A673 (cell line): ENCODE measurements around the gene LHX6. TPM values are rescaled to one million over a fixed set of nuclear protein-coding genes. Genes with fewer than 3 reads are reported as not detected.
A peak's percentile ranks its signal among the peaks of the same experiment; 100 is the strongest.

Experiments used
- BruUV-seq: library from RNA; stranded (reverse); fragments of 400-500 nt; replicated peaks from 2 replicates; lab custom pipeline; 2021; lab: Mats Ljungman, UMichigan
- CTCF ChIA-PET: fragments of 300-600 bp; sonication (Branson Sonifier 250); formaldehyde crosslinking; loops from one replicate; lab custom pipeline; 2022; ENCODE audit warnings: antibody characterized with exemption; lab: Charles Lee
- POLR2A ChIA-PET: fragments of 300-600 bp; sonication (Branson Sonifier 250); formaldehyde crosslinking; loops from one replicate; lab custom pipeline; 2022; ENCODE audit warnings: antibody characterized with exemption; ENCODE audit not compliant: low non-redundant PET; lab: Charles Lee
- DNase-seq: peaks from one replicate; pipeline ENCODE4 v3.0.0-alpha.2; 2015; ENCODE audit warnings: low spot score
- H3K27ac ChIP-seq: fragments of 200-600 bp; sonication (generic); 2 replicates; pipeline ENCODE4 v1.5.1; 2016; ENCODE audit warnings: mixed run types, low read depth, mild to moderate bottlenecking, mixed read lengths, antibody characterized with exemption, low read length; ENCODE audit not compliant: poor library complexity, severe bottlenecking
- H3K27me3 ChIP-seq: fragments of 200-600 bp; sonication (generic); replicated peaks from 2 replicates; pipeline ENCODE4 v1.6.1; 2017; ENCODE audit warnings: mixed run types, low read depth, mild to moderate bottlenecking, mixed read lengths, antibody characterized with exemption, low read length; ENCODE audit not compliant: insufficient read depth, poor library complexity
- H3K36me3 ChIP-seq: fragments of 200-600 bp; sonication (generic); 2 replicates; pipeline ENCODE4 v1.6.1; 2016; ENCODE audit warnings: mixed run types, mild to moderate bottlenecking, mixed read lengths, antibody characterized with exemption, low read length; ENCODE audit not compliant: insufficient read depth, poor library complexity, severe bottlenecking
- H3K4me1 ChIP-seq: fragments of 200-600 bp; sonication (generic); 2 replicates; pipeline ENCODE4 v1.6.1; 2017; ENCODE audit warnings: mixed run types, mild to moderate bottlenecking, mixed read lengths, antibody characterized with exemption, low read length; ENCODE audit not compliant: insufficient read depth, poor library complexity, severe bottlenecking
- H3K4me3 ChIP-seq: fragments of 200-600 bp; sonication (generic); 2 replicates; pipeline ENCODE4 v1.5.1; 2016; ENCODE audit warnings: low read depth, mixed run types, mild to moderate bottlenecking, mixed read lengths, low read length; ENCODE audit not compliant: poor library complexity, severe bottlenecking
- H3K9me3 ChIP-seq: fragments of 200-600 bp; sonication (generic); 2 replicates; pipeline ENCODE4 v1.6.1; 2016; ENCODE audit warnings: mixed run types, low read depth, mild to moderate bottlenecking, mixed read lengths, antibody characterized with exemption, low read length; ENCODE audit not compliant: poor library complexity, severe bottlenecking
- CTCF ChIP-seq: fragments of 300-800, 200-600 bp; sonication (generic); conservative IDR thresholded peaks from 2 replicates; pipeline ENCODE4 v1.5.1; 2017; ENCODE audit warnings: low read depth, mild to moderate bottlenecking, antibody characterized with exemption, low read length, moderate library complexity, mixed read lengths
- EZH2 ChIP-seq: fragments of 200-600 bp; sonication (generic); IDR thresholded peaks from 2 replicates; pipeline ENCODE4 v1.6.1; 2017; ENCODE audit warnings: borderline replicate concordance, low read depth, mild to moderate bottlenecking, mixed read lengths, antibody characterized with exemption, low read length; ENCODE audit not compliant: poor library complexity, severe bottlenecking
- intact Hi-C: fragments of 100-400 bp; cut with micrococcal nuclease; formaldehyde crosslinking; loops from one replicate; pipeline ENCODE4 v1.10.0; 2022; ENCODE audit not compliant: unreplicated experiment
- total RNA-seq: library from RNA; stranded (reverse); gene quantifications from 2 replicates; pipeline ENCODE4 v1.2.3, GENCODE V29; 2021

Gene LHX6
- total RNA-seq, 1 experiment from 2014 or later = not detected

GRCh38 chr9:122214507-122214906 lies 14.2 kb downstream of the LHX6 start:
- POLR2A ChIA-PET = no interaction called here
- CTCF ChIA-PET = no interaction called here
- BruUV-seq = no TSS peak

GRCh38 chr9:122213589-122214413 lies 15.0 kb downstream of the LHX6 start:
- H3K4me3 ChIP-seq = peak overlapping the region; percentile 28
- no TSS peak for BruUV-seq
- peaks cover 85% of the 10 kb centered on the region for H3K27me3 ChIP-seq
- ChIA-PET CTCF (interaction anchor here (0.8 kb wide), 1 partner anchor 89 kb away, joined by 3 read pairs; no protein-coding TSS in a partner anchor), POLR2A (no interaction called here)
- H3K36me3 ChIP-seq = no peaks in the 10 kb centered on the region
- TF ChIP-seq CTCF = no peak
- peak; percentile 45 for TF ChIP-seq EZH2
- peaks cover 8% of the 10 kb centered on the region for H3K4me1 ChIP-seq
- no peaks in the 10 kb centered on the region for H3K9me3 ChIP-seq
- DNase-seq = peak; percentile 73
- intact Hi-C loops = no loop called here
- H3K27ac ChIP-seq = no peak overlapping the region

More at GRCh38 chr9:122214507-122214906, 14.2 kb downstream of the LHX6 start:
- H3K27ac ChIP-seq = no peak overlapping the region
- no peaks in the 10 kb centered on the region for H3K9me3 ChIP-seq
- no peak overlapping the region for H3K4me3 ChIP-seq
- no peaks in the 10 kb centered on the region for H3K36me3 ChIP-seq
- peaks cover 12% of the 10 kb centered on the region for H3K4me1 ChIP-seq
- intact Hi-C loops = no loop called here
- no peak for DNase-seq
- peaks cover 92% of the 10 kb centered on the region for H3K27me3 ChIP-seq
- TF ChIP-seq EZH2 (no peak), CTCF (no peak)

- BruUV-seq = no TSS peak
- Histone ChIP-seq H3K36me3 (no peaks in the 10 kb centered on the region), H3K4me1 (peaks cover 8% of the 10 kb centered on the region), H3K4me3 (no peak overlapping the region), H3K27ac (no peak overlapping the region), H3K9me3 (no peaks in the 10 kb centered on the region), H3K27me3 (peaks cover 79% of the 10 kb centered on the region)
- intact Hi-C loops = no loop called here
- POLR2A ChIA-PET = no interaction called here
- TF ChIP-seq CTCF (no peak), EZH2 (peak; percentile 72)
- no peak for DNase-seq
- CTCF ChIA-PET = no interaction called here
Measured at GRCh38 chr9:122213102-122213588, 15.6 kb downstream of the LHX6 start.
